Measurements from ENCODE around the gene MAVS. TPM values are rescaled to one million over a fixed set of nuclear protein-coding genes. Genes with fewer than 3 reads are reported as not detected.

MAVS gene
- total and polyA plus RNA-seq, 9 of the 15 experiments (the other 6 are each of a cell fraction or from before 2014, with no cell fraction given): 1.6 to 22.0 (median 11.3) TPM

DNA sequence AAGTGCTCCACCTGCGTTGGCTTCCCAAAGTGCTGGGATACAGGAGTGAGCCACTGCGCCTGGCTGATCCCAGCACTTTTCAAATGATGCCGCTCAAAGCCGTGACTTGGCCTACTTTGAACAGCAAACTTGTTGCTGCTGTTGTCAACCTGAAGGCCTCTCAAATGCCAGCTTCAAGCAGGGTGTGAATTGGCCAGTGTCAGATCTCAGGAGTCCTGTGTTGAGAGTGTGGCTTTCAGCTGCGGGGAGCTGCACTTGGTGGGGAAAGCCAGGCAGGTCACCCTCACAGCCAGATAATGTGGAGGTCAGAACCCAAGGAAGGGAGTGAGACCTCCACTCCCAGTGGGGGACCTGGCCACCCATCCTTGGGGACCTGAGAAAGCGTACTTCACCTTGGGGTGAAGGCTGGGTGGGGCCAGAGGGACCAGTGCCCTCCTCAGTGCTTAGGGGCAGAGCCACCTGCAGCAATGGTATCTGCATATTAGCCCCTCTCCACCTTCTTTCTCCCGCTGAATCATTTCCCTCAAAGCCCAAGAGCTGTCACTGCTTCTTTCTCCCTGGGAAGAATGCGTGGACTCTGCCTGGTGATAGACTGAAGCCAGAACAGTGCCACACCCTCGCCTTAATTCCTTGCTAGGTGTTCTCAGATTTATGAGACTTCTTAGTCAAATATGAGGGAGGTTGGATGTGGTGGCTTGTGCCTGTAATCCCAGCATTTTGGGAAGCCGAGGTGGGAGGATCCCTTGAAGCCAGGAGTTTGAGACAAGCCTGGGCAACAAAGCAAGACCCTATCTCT lies 23.4 kb downstream of the MAVS start (continued):
- TF ChIP-seq, protein P1, sequence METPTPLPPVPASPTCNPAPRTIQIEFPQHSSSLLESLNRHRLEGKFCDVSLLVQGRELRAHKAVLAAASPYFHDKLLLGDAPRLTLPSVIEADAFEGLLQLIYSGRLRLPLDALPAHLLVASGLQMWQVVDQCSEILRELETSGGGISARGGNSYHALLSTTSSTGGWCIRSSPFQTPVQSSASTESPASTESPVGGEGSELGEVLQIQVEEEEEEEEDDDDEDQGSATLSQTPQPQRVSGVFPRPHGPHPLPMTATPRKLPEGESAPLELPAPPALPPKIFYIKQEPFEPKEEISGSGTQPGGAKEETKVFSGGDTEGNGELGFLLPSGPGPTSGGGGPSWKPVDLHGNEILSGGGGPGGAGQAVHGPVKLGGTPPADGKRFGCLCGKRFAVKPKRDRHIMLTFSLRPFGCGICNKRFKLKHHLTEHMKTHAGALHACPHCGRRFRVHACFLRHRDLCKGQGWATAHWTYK (CRISPR knock-in tag; IDR thresholded peaks at IDR 0.05): no peak
- TF ChIP-seq, protein P2, sequence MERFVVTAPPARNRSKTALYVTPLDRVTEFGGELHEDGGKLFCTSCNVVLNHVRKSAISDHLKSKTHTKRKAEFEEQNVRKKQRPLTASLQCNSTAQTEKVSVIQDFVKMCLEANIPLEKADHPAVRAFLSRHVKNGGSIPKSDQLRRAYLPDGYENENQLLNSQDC (CRISPR knock-in tag; IDR thresholded peaks at IDR 0.05): no peak
- no peak for TF ChIP-seq TAF9B (IDR thresholded peaks at IDR 0.05; ENCODE audit: partially characterized antibody)
- TF ChIP-seq, protein P3, sequence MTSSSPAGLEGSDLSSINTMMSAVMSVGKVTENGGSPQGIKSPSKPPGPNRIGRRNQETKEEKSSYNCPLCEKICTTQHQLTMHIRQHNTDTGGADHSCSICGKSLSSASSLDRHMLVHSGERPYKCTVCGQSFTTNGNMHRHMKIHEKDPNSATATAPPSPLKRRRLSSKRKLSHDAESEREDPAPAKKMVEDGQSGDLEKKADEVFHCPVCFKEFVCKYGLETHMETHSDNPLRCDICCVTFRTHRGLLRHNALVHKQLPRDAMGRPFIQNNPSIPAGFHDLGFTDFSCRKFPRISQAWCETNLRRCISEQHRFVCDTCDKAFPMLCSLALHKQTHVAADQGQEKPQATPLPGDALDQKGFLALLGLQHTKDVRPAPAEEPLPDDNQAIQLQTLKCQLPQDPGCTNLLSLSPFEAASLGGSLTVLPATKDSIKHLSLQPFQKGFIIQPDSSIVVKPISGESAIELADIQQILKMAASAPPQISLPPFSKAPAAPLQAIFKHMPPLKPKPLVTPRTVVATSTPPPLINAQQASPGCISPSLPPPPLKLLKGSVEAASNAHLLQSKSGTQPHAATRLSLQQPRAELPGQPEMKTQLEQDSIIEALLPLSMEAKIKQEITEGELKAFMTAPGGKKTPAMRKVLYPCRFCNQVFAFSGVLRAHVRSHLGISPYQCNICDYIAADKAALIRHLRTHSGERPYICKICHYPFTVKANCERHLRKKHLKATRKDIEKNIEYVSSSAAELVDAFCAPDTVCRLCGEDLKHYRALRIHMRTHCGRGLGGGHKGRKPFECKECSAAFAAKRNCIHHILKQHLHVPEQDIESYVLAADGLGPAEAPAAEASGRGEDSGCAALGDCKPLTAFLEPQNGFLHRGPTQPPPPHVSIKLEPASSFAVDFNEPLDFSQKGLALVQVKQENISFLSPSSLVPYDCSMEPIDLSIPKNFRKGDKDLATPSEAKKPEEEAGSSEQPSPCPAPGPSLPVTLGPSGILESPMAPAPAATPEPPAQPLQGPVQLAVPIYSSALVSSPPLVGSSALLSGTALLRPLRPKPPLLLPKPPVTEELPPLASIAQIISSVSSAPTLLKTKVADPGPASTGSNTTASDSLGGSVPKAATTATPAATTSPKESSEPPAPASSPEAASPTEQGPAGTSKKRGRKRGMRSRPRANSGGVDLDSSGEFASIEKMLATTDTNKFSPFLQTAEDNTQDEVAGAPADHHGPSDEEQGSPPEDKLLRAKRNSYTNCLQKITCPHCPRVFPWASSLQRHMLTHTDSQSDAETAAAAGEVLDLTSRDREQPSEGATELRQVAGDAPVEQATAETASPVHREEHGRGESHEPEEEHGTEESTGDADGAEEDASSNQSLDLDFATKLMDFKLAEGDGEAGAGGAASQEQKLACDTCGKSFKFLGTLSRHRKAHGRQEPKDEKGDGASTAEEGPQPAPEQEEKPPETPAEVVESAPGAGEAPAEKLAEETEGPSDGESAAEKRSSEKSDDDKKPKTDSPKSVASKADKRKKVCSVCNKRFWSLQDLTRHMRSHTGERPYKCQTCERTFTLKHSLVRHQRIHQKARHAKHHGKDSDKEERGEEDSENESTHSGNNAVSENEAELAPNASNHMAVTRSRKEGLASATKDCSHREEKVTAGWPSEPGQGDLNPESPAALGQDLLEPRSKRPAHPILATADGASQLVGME (CRISPR knock-in tag; IDR thresholded peaks at IDR 0.05): no peak
- TF ChIP-seq NFIC (IDR thresholded peaks at IDR 0.05): no peak
- no peak for TF ChIP-seq CEBPB (tag; IDR thresholded peaks at IDR 0.05)
